NCI-H345 treated with DMSO at 0.1 percent for 48 hours (cell line): Measurements from ENCODE around the gene SAA2.
"Not testable (repeated sequence)": the region's sequence is repeated elsewhere in the genome, so short reads cannot be mapped to it uniquely, and the experiment has no call there.

ENCODE experiments used
- DNase-seq: peaks from one replicate; lab custom pipeline; 2025; ENCODE audit not compliant: unreplicated experiment; lab: John Stamatoyannopoulos, UW

SAA2 gene

DNA sequence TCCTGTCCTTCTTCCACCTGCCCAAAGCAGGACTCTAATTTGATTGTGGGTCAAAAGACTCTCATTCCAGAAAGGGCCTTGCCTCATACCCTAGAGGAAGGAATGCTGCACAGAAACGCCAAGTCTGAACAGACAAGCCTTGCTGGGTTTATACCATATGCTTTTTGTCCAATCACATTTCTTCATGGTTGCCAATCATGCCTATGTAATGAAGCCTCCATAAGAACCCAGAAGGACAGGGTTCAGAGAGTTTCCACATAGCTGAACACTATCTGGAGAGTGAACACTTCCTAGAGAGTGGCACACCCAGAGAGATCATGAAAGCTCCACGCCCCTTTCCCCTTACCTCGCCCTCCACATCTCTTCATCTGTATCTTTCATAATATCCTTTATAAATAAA is 4.8 kb upstream of the SAA2 start:
- DNase-seq = no peak

DNA sequence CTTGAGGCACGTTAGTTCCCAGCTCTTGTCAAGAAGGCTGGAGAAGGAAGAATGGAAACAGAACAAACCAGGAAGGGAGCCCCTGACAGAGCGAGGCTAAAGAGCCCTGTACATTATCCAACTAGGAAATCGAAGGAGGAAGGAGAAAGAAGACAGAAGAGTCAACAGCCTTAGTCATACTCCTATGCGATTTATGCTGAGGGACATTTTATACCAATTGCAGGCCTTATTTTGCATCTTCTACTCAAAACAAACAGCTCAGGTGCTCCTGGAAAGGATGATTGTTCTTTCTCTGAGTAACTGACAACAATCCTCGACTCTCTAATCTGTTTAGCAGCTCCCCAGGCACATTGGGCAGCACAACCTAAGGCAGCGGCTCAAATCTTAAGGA is 1.3 kb downstream of the SAA2 start:
- DNase-seq = not testable (repeated sequence)

DNA sequence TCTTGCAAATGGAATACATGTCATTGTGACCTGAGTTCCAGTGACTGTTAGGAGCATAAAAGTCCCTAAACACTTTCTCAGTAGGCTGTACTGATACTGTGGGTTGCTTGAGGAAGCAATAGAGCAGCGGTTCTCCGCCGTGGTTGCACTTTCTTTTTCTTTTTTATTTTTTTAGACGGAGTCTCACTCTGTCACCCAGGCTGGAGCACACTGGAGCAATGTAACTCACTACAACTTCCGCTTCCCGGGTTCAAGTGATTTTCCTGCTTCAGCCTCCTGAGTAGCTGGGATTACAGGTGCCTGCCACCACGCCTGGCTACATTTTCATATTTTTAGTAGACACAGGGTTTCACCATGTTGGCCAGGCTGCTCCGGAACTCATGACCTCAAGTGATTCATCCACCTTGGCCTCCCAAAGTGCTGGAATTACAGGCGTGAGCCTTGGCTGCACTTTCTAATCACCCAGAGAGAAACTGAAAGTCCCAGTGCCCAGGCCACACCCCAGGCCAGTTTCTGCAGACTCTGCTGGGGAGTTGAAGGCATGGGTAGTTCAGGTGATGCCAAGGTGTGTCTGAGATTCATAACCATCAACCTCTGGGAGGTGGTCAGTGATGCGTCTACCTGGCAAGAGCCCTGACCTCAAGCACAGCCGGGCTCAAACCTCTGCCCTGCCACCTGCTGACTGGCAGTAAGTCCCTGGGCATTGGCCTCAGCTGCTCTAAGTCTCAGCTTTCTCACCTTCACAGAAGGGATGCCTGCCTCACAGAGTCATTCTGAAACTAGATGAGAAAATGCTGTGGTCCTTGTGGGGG is 1.9 kb downstream of the SAA2 start:
- DNase-seq = not testable (repeated sequence)

DNA sequence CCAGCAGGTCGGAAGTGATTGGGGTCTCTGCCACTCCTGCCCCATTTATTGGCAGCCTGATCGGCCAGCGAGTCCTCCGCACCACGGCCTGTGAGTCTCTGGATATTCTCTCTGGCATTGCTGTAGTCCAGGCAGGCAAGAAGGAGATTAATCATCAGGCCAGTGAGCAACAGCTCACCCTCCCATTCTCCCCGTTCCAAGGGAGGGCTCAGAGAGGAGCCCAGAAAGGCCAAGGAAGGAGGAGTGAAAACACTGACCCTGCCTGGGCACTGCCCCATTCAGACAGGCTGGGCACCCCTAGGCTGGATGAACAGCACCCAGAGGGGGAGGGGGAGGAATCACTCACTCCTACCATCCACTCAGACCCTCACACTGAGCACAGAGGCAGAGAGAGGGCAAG is 3.1 kb downstream of the SAA2 start:
- DNase-seq = no peak

GRCh38 chr11:18243783-18244362 is 4.6 kb downstream of the SAA2 start:
- DNase-seq = no peak

- DNase-seq = no peak
These were observed 8.8 kb downstream of the SAA2 start for GRCh38 chr11:18239655-18240054.

DNA sequence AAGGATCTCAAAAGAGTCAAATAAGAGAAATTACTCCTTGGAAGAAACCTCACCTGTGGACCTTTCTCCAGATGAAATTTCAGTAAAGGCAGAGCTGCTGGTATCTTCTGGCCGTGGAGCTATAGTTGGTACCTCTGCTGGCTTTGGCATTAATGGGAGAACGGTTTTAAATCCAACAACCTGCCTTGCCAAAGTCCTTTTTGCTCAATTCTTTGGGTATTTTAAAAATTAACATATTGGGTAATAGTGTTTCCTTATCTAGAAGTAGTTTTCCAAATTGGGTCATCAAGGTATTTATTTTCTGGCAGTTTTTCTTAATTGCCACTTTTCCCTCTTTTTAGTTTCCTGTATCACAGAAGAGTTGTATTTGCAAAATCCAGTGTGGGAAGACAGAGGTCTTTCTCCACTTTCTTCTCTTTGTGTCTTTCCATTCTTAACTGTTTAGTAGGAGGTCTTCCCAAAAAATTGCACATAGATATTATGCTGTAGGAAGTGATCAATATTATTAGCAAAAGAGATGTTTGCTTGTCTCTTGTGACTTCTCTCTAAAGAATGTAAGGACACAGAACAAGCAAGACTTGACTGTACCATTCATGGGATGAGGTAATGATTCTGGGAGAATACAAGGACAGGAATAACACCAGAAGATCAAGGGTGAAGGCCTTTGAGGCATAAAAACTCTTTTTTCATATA is 11.7 kb downstream of the SAA2 start, which contains the start of gene SAA4:
TSS of gene SAA4 (minus strand) at position 139 of the 693 bp plus-strand sequence. CDS start 876 bp downstream, outside the sequence.
- no peak for DNase-seq

- no peak for DNase-seq
These were observed 12.8 kb downstream of the SAA2 start for GRCh38 chr11:18235394-18236334.

- no peak for DNase-seq
These were observed 14.6 kb downstream of the SAA2 start for GRCh38 chr11:18233912-18234311.

- DNase-seq = no peak
These were observed 17.6 kb downstream of the SAA2 start for GRCh38 chr11:18230859-18231258.

DNA sequence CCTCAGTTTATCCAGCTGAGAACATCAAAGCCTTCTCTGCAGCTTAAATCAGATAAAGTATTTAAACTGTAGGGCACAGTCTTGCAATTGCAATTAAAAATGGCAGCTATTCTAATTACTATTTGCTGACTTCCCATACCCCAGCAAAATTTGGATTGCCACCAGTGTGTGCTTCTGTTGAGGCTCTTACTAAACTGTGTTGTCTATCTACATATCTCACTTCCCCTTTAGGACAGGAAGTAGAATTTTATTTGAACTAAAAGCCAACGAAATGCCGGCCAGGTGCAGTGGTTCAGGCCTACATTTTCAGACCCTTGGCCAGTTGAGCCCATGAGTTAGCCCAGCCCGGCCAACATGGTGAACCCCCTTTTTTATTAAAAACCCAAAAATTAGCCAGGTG is 19.0 kb downstream of the SAA2 start:
- DNase-seq = no peak

- DNase-seq = no peak
These were observed 22.6 kb downstream of the SAA2 start for GRCh38 chr11:18225913-18226312.

DNA sequence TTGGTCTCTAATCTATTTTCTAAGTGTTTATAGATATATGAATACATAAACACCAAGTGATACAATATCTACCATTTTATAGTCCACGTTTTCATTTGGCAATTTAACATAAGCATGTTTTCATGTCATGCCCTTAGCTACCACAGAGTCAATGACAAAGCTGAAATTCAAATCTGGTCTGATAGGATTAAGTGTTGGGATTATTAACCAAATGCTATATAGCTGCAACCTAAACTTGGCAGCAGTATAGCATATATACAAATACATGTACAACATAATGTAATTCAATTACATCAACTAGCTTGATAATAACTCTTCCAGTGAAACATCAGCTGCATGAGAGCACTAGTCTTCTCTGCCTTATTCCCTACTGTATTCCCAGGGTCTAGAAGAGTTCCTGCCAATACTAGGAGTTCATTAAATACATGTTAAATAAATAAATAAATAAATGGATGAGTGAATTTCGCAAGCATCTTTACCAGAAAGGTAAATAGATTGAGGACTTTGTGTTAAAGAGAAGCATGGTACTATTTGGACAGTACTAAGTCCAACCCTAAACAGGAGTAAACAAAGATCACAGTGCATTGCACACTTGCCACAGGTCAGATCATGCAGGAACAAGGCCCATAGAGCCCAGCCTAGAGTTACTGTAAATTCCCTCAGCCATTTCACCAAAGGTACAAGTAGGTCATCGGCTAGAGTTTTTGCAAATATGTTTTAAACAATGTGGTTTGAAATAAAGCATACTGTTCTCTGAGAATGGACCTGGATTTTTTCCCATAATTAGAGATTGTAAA is 24.7 kb downstream of the SAA2 start:
- DNase-seq = no peak

DNA sequence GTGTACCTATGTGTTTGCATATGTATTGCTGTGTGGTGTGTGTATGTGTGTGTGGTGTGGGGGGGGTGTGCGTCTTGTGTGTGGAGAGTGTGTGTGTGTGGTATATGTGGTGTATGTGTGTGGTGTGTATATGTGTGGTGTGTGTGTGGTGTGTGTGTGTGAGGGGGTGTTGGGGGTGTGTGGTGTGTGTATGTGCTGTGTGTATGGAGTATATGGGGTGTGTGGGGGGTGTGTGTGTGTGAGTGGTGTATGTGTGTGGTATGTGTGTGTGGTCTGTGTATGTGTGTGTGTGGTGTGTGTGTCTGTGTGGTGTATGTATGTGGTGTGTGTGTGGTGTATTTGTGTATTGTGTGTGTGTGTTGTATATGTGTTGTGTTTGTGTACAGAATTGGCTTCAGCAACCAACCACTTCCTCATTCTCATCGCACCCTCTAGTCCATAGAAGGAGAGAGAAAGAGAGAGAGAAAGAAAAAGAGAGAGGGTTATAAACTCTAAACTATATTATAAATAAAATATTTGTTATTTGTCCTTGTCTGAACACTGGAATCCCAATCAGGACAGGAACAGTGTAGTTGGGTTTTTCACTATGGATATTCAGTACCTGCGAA is 25.6 kb downstream of the SAA2 start:
- no peak for DNase-seq

- DNase-seq = no peak
These were observed 27.1 kb downstream of the SAA2 start for GRCh38 chr11:18221274-18221876.

- no peak for DNase-seq
These were observed 39.4 kb downstream of the SAA2 start for GRCh38 chr11:18209058-18209457.

DNA sequence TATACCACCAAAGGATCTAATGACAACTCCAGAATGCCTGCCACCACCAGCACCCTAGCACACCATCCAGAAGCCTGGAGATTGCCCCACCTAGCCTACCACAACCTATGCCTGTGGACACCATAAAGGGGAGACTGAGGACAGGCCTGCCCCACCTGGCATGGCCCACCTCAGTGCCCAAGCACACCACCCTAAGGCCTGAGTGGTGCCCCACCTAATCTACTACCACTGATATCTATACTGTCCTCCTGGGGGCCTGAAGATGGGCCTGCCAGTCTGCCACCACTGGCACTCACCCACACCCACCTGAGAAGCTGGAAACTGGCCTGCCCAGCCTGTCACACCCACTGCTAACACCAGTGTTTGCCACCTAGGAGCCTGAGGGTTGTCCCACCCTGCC is 43.7 kb downstream of the SAA2 start:
- no peak for DNase-seq

DNA sequence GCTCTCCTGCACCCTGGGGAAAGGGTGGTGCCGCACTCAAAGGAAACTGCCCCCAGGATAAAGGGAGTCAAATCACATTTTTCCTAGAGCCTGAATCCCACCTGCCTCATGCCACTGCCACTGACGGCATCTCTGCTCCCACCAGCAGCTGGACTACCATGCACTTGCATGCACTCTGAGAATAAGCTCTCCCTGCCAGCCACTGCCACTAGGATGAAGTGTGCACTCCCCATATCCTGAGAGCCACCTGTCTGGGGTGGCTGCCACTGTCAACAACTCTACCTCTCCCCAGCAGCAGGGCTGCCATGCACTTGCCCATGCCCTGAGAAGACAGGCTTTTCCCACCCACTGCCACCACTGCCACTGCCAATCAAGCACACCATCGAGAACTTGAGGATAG is 44.2 kb downstream of the SAA2 start:
- no peak for DNase-seq

DNA sequence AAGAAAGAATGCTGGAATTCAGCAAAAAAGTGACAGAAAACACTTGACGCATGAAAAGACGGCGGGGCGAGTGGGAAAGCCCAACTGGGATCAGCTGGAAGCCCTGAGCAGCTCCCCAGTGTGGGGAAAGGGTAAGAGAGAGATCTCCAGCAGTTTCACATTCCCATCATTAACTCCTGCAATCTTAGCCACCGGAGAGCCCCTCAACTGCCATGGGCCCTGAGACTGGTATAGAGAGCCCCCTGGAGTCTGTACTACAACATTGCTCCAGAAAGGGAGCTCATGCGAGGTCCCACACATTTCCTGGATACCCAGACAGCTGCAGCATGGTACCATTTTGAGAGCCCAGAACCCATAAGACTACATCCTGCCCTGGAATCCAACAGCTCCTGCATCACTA is 44.7 kb downstream of the SAA2 start:
- DNase-seq = peak; percentile 32
